K562 (cell line): ENCODE results near the gene PEX11A. TPM values are rescaled to one million over a fixed set of nuclear protein-coding genes. Genes with fewer than 3 reads are reported as not detected.

Source experiments
- ATAC-seq: fragments of 200-7000 bp; cut with Tn5 transposase; 3 replicates; pipeline ENCODE4 v1.9.1; 2020; ENCODE audit warnings: moderate library complexity
- BruUV-seq: library from RNA; stranded (reverse); fragments of 400-500 nt; replicated peaks from 2 replicates; lab custom pipeline; 2021; lab: Mats Ljungman, UMichigan
- CTCF ChIA-PET: fragments of 300-600 bp; formaldehyde crosslinking; extraction: SDS; loops from one replicate; lab custom pipeline; 2021; ENCODE audit warnings: low intra/inter-chr PET ratio; lab: Yijun Ruan, JAX
- POLR2A ChIA-PET: fragments of 300-600, 350-650 bp; sonication (Branson Sonifier 250); formaldehyde crosslinking; extraction: SDS; loops from one replicate; lab custom pipeline; 2021; ENCODE audit warnings: antibody characterized with exemption, inconsistent platforms; lab: Yijun Ruan, JAX
- DNase-seq, 4 experiments: peaks; one replicate each; pipeline versions ENCODE4 v3.0.0 to v3.0.0-alpha.2; 2011 to 2018; ENCODE audit warnings: low spot score in 3 of 4, mixed read lengths in 3 of 4; ENCODE audit errors: extremely low read depth in 1 of 4
- FAIRE-seq: peaks from 2 replicates; lab custom pipeline; 2011; peaks lifted over from hg19 to GRCh38; lab: Jason Lieb, UNC
- H2AFZ ChIP-seq: 2 replicates; pipeline ENCODE4 v1.6.0; 2011; ENCODE audit warnings: low read depth, low read length, control low read depth, inconsistent platforms
- H3K27ac ChIP-seq: fragments of 200-600 bp; 3 replicates; pipeline ENCODE4 v1.8.0; 2011; ENCODE audit warnings: low read depth, mild to moderate bottlenecking, control low read depth, inconsistent platforms, low read length, moderate library complexity, mixed read lengths; ENCODE audit errors: extremely low read depth
- H3K27me3 ChIP-seq, 2 experiments: fragments of 300-600 bp in 1 of 2; 2 replicates in 1 of 2; 3 replicates in 1 of 2; pipeline versions ENCODE4 v1.6.0 to v1.8.0; 2011; ENCODE audit warnings: inconsistent platforms in 2 of 2, low read length in 2 of 2, mild to moderate bottlenecking in 1 of 2, mixed read lengths in 1 of 2, moderate library complexity in 1 of 2; ENCODE audit not compliant: control insufficient read depth in 2 of 2, insufficient read depth in 2 of 2
- H3K36me3 ChIP-seq: fragments of 300-600 bp; 3 replicates; pipeline ENCODE4 v1.8.0; 2011; ENCODE audit warnings: mild to moderate bottlenecking, low read length, inconsistent platforms; ENCODE audit not compliant: control insufficient read depth, insufficient read depth
- H3K4me1 ChIP-seq, 2 experiments: fragments of 200-600 bp in 1 of 2; replicated peaks in 1 of 2; 2 replicates in 1 of 2; 3 replicates in 1 of 2; pipeline versions ENCODE4 v1.5.1 to v1.8.0; 2011; ENCODE audit warnings: inconsistent platforms in 2 of 2, low read length in 2 of 2, mild to moderate bottlenecking in 1 of 2, mixed read lengths in 1 of 2, moderate library complexity in 1 of 2; ENCODE audit not compliant: control insufficient read depth in 2 of 2, insufficient read depth in 2 of 2
- H3K4me2 ChIP-seq: 2 replicates; pipeline ENCODE4 v1.6.1; 2011; ENCODE audit warnings: low read length, control low read depth, inconsistent platforms, mixed read lengths; ENCODE audit not compliant: insufficient read depth
- H3K4me3 ChIP-seq: fragments of 200-600 bp; sonication (generic), shearing (Covaris generic); 2 replicates; pipeline ENCODE4 v1.5.1; 2016; ENCODE audit warnings: control low read depth, inconsistent platforms
- H3K79me2 ChIP-seq: fragments of 200-600 bp; 3 replicates; pipeline ENCODE4 v1.8.0; 2011; ENCODE audit warnings: low read length, inconsistent platforms; ENCODE audit not compliant: control insufficient read depth, insufficient read depth
- H3K9ac ChIP-seq, 2 experiments: 2 replicates each; pipeline versions ENCODE4 v1.6.0 to v1.6.1; 2011; ENCODE audit warnings: low read depth in 2 of 2, low read length in 2 of 2, control low read depth in 1 of 2, inconsistent platforms in 1 of 2, mild to moderate bottlenecking in 1 of 2, mixed read lengths in 1 of 2; ENCODE audit not compliant: insufficient read depth in 1 of 2
- H3K9me1 ChIP-seq: one replicate; pipeline ENCODE4 v1.6.0; 2011; ENCODE audit warnings: inconsistent platforms, mild to moderate bottlenecking, low read length, moderate library complexity; ENCODE audit not compliant: control insufficient read depth, insufficient read depth
- H3K9me3 ChIP-seq: replicated peaks from 2 replicates; pipeline ENCODE4 v1.5.1; 2011; ENCODE audit warnings: low read depth, low read length, inconsistent platforms; ENCODE audit not compliant: control insufficient read depth, insufficient read depth
- H4K20me1 ChIP-seq: replicated peaks from 2 replicates; pipeline ENCODE4 v1.6.1; 2011; ENCODE audit warnings: low read length, inconsistent platforms, mixed read lengths; ENCODE audit not compliant: control insufficient read depth, insufficient read depth
- DDX20 ChIP-seq: fragments of 450-650 bp; IDR thresholded peaks from 2 replicates; pipeline ENCODE4 v1.6.1; 2016; ENCODE audit warnings: missing genetic modification characterization, low read depth, mild to moderate bottlenecking, missing compliant biosample characterization, moderate library complexity
- RCOR1 ChIP-seq, 2 experiments: IDR thresholded peaks; 2 replicates each; pipeline ENCODE4 v1.6.1; 2012; ENCODE audit warnings: low read depth in 2 of 2, low read length in 2 of 2, borderline replicate concordance in 1 of 2, improper control_type of control experiment in 1 of 2
- SPI1 ChIP-seq: IDR thresholded peaks from 2 replicates; pipeline ENCODE4 v1.6.1; 2011; ENCODE audit warnings: low read depth, low read length, control low read depth, borderline replicate concordance
- ZNF175 ChIP-seq: fragments of 200-800 bp; sonication (Bioruptor generic); IDR thresholded peaks from 2 replicates; pipeline ENCODE4 v1.6.1; 2016; ENCODE audit warnings: low read depth, mild to moderate bottlenecking, missing genetic modification characterization, missing compliant biosample characterization
- WGBS: fragments of 100-300 bp; shearing (Covaris generic); methylation state at CpG from one replicate; pipeline ENCODE4 v1.1.6; 2016; ENCODE audit warnings: low coverage, mixed read lengths; ENCODE audit not compliant: insufficient coverage; ENCODE audit errors: missing lambda C conversion rate; 5-methylcytosine and 5-hydroxymethylcytosine counted together
- in situ Hi-C: fragments of 300-500 bp; cut with MboI; formaldehyde crosslinking; loops from 4 replicates; pipeline ENCODE4 v1.15.0; 2018; ENCODE audit warnings: inconsistent platforms, mixed read lengths
- intact Hi-C: fragments of 100-400 bp; cut with micrococcal nuclease; formaldehyde crosslinking; loops from 2 replicates; pipeline ENCODE4 v1.14.2; 2022
- polyA plus RNA-seq, 8 experiments: library from polyadenylated mRNA; depleted of rRNA in 4 of 8; stranded (reverse) in 5 of 8; unstranded in 3 of 8; fragments of >200 nt; fragmentation: Nextera tagmentation in 2 of 8; fragmentation: Illumina TruSeq in 1 of 8; extraction: Ambion mirVana in 2 of 8; extraction: Trizol in 1 of 8; gene quantifications; 2 replicates each; pipeline versions ENCODE4 v1.2.1 to v1.2.3, GENCODE V29; 2011 to 2014; ENCODE audit warnings: inconsistent platforms in 1 of 8, missing spikeins in 1 of 8
- total RNA-seq, 7 experiments: library from RNA; depleted of rRNA in 6 of 7; stranded (reverse); fragments of >200 nt in 6 of 7; fragmentation: Illumina TruSeq in 2 of 7; extraction: Trizol in 2 of 7; gene quantifications; 2 replicates each; pipeline versions ENCODE4 v1.2.1 to v1.2.3, GENCODE V29; 2011 to 2021; ENCODE audit warnings: low replicate concordance in 1 of 7
- TF ChIP-seq, protein P1 (sequence below), 3 experiments: IDR thresholded peaks in 2 of 3; conservative IDR thresholded peaks in 1 of 3; 2 replicates each; pipeline ENCODE4 v1.5.1; 2011 to 2012; ENCODE audit warnings: low read length in 3 of 3, mild to moderate bottlenecking in 3 of 3, control low read depth in 2 of 3, improper control_type of control experiment in 1 of 3, inconsistent platforms in 1 of 3, low read depth in 1 of 3, mixed read lengths in 1 of 3, moderate library complexity in 1 of 3; ENCODE audit not compliant: insufficient read depth in 2 of 3
- TF ChIP-seq, protein P2 (sequence below): fragments of 450-650 bp; IDR thresholded peaks from 2 replicates; pipeline ENCODE4 v1.6.1; 2014; ENCODE audit warnings: low read depth, mild to moderate bottlenecking, moderate library complexity, borderline replicate concordance

PEX11A gene
- total and polyA plus RNA-seq, 9 of the 15 experiments (the other 6 are each of a cell fraction or from before 2014, with no cell fraction given): not detected

DNA sequence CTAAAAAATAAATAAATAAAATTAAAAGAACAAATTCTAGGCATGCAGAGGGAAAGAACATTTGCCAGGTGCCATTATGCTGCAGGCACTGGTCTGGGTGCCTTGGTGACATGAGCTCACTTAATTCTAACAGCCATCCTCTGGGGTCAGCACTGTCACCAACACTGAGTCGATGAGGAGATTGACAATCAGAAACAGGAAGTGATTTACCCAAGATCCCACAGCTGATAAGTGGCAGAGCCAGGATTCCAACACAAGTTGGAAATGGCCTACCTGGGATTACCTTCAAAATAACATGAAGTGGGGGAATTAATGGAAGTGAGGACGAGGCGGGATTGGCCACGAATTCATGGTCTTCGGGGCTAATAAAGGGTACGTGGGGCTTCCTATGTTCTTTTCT lies 14.9 kb downstream of the PEX11A start:
- in situ Hi-C loops (no loop called here), intact Hi-C loops (no loop called here)
- no peaks in the 10 kb centered on the region for H3K9me3 ChIP-seq
- H3K9ac ChIP-seq: no peak overlapping the region
- H3K4me2 ChIP-seq: no peak overlapping the region
- 2% methylated on average over 6 of the region's 6 CpGs for WGBS
- DNase-seq (no peak), ATAC-seq (no peak), FAIRE-seq (no peak)
- no peaks in the 10 kb centered on the region for H3K79me2 ChIP-seq
- H4K20me1 ChIP-seq: peaks cover 2% of the 10 kb centered on the region; the same call in 1 of the 2 replicates
- no peaks in the 10 kb centered on the region for H3K36me3 ChIP-seq
- no peak overlapping the region for H2AFZ ChIP-seq
- peaks cover 0 to 8% of the 10 kb centered on the region in 2 experiments; a peak in 2 of 5 replicates for H3K4me1 ChIP-seq
- H3K9me1 ChIP-seq: no peaks in the 10 kb centered on the region
- TF ChIP-seq ZNF175 (no peak), DDX20 (no peak), RCOR1 (IDR thresholded peaks at IDR 0.05; ENCODE audit: borderline replicate concordance in 1 of 2, low read depth in 2 of 2, low read length in 2 of 2) (no peak), SPI1 (peak; percentile 69)
- no TSS peak for BruUV-seq
- POLR2A ChIA-PET: no interaction called here
- CTCF ChIA-PET: interaction anchor here (0.6 kb wide), 1 partner anchor 199 kb away, joined by 3 read pairs; no protein-coding TSS in a partner anchor
- H3K4me3 ChIP-seq: no peak overlapping the region
- peaks cover 14 to 54% of the 10 kb centered on the region in 2 experiments for H3K27me3 ChIP-seq
- no peak overlapping the region for H3K27ac ChIP-seq

DNA sequence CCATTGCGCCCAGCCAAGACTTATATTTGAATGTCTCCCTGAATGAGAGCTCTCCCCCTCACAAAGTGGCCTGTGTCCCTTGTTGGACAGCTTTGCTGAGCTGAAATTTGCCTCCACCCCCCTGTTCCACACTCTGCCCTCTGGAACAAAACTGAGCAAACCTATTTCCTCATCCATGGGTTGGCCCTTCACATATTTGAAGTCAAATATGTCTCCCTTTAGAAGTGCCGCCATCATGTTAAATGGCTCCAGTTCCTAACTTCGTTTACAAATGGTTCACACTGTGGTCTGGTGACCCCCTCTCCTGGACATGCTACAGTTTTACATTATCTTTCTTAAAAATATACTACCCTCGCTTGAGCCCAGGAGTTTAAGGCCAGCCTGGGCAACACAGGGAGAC lies 16.0 kb downstream of the PEX11A start:
- peaks cover 2% of the 10 kb centered on the region; the same call in 1 of the 2 replicates for H4K20me1 ChIP-seq
- H3K9me1 ChIP-seq: no peaks in the 10 kb centered on the region
- TF ChIP-seq, protein P1, sequence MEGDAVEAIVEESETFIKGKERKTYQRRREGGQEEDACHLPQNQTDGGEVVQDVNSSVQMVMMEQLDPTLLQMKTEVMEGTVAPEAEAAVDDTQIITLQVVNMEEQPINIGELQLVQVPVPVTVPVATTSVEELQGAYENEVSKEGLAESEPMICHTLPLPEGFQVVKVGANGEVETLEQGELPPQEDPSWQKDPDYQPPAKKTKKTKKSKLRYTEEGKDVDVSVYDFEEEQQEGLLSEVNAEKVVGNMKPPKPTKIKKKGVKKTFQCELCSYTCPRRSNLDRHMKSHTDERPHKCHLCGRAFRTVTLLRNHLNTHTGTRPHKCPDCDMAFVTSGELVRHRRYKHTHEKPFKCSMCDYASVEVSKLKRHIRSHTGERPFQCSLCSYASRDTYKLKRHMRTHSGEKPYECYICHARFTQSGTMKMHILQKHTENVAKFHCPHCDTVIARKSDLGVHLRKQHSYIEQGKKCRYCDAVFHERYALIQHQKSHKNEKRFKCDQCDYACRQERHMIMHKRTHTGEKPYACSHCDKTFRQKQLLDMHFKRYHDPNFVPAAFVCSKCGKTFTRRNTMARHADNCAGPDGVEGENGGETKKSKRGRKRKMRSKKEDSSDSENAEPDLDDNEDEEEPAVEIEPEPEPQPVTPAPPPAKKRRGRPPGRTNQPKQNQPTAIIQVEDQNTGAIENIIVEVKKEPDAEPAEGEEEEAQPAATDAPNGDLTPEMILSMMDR (IDR thresholded peaks at IDR 0.05 in 2 of 3, conservative IDR thresholded peaks at IDR 0.05 in 1 of 3; ENCODE audit: insufficient read depth in 2 of 3, low read depth in 1 of 3, low read length in 3 of 3): peak in 2 of 3 experiments; percentile 7 to 41; a peak in 2 of 6 replicates
- TF ChIP-seq, protein P2, sequence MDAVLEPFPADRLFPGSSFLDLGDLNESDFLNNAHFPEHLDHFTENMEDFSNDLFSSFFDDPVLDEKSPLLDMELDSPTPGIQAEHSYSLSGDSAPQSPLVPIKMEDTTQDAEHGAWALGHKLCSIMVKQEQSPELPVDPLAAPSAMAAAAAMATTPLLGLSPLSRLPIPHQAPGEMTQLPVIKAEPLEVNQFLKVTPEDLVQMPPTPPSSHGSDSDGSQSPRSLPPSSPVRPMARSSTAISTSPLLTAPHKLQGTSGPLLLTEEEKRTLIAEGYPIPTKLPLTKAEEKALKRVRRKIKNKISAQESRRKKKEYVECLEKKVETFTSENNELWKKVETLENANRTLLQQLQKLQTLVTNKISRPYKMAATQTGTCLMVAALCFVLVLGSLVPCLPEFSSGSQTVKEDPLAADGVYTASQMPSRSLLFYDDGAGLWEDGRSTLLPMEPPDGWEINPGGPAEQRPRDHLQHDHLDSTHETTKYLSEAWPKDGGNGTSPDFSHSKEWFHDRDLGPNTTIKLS: no peak
- H3K4me2 ChIP-seq: no peak overlapping the region
- 31% methylated on average over 4 of the region's 4 CpGs for WGBS
- intact Hi-C loops (no loop called here), in situ Hi-C loops (no loop called here)
- no peaks in the 10 kb centered on the region for H3K36me3 ChIP-seq
- no peaks in the 10 kb centered on the region for H3K9me3 ChIP-seq
- no peak for DNase-seq
- POLR2A ChIA-PET: interaction anchor here (0.6 kb wide), 1 partner anchor 121 kb away, joined by 3 read pairs; no protein-coding TSS in a partner anchor
- no peak overlapping the region for H3K27ac ChIP-seq
- peaks cover 19 to 60% of the 10 kb centered on the region in 2 experiments for H3K27me3 ChIP-seq
- no peak overlapping the region for H3K4me3 ChIP-seq
- no TSS peak for BruUV-seq
- no peak overlapping the region for H3K9ac ChIP-seq
- no peak overlapping the region for H2AFZ ChIP-seq
- no peaks in the 10 kb centered on the region for H3K79me2 ChIP-seq
- FAIRE-seq: no peak
- CTCF ChIA-PET: interaction anchor here (0.8 kb wide), 1 partner anchor 179 kb away, joined by 3 read pairs; no protein-coding TSS in a partner anchor
- peaks cover 0 to 11% of the 10 kb centered on the region in 2 experiments; a peak in 3 of 5 replicates for H3K4me1 ChIP-seq
- ATAC-seq: no peak
